GM12878 (cell line): ENCODE measurements around the gene VIT. TPM values are rescaled to one million over a fixed set of nuclear protein-coding genes. Genes with fewer than 3 reads are reported as not detected.

Source experiments
- ATAC-seq: fragments of 200-7000 bp; cut with Tn5 transposase; 3 replicates; pipeline ENCODE4 v1.9.1; 2020; ENCODE audit warnings: mild to moderate bottlenecking, moderate library complexity
- BruUV-seq: library from RNA; stranded (reverse); fragments of 400-500 nt; replicated peaks from 2 replicates; lab custom pipeline; 2021; lab: Mats Ljungman, UMichigan
- CTCF ChIA-PET: fragments of 300-600 bp; sonication (Branson Sonifier 250); formaldehyde crosslinking; extraction: SDS; loops from one replicate; lab custom pipeline; 2021; ENCODE audit warnings: inconsistent platforms; lab: Yijun Ruan, JAX
- POLR2A ChIA-PET: fragments of 350-600 bp; formaldehyde crosslinking; extraction: SDS; loops from one replicate; lab custom pipeline; 2021; ENCODE audit warnings: inconsistent platforms; lab: Charles Lee
- RAD21 ChIA-PET: fragments of 300-600 bp; sonication (Branson Sonifier 250); formaldehyde crosslinking; loops from one replicate; lab custom pipeline; 2023; ENCODE audit warnings: antibody characterized with exemption; ENCODE audit not compliant: unreplicated experiment; lab: Charles Lee
- SMC1A ChIA-PET: fragments of 300-600 bp; sonication (Branson Sonifier 250); formaldehyde crosslinking; loops from one replicate; lab custom pipeline; 2023; ENCODE audit not compliant: unreplicated experiment, uncharacterized antibody; lab: Charles Lee
- DNase-seq: peaks from one replicate; pipeline ENCODE4 v3.0.0-alpha.2; 2011; ENCODE audit warnings: low read depth, low spot score
- FAIRE-seq: peaks from 3 replicates; lab custom pipeline; 2011; peaks lifted over from hg19 to GRCh38; lab: Jason Lieb, UNC
- H2AFZ ChIP-seq: 2 replicates; pipeline ENCODE4 v1.6.0; 2011; ENCODE audit warnings: low read depth, low read length, control low read depth; ENCODE audit not compliant: control insufficient read depth
- H3K27ac ChIP-seq: 2 replicates; pipeline ENCODE4 v1.5.1; 2011; ENCODE audit warnings: control low read depth; ENCODE audit not compliant: control insufficient read depth, insufficient read depth
- H3K27me3 ChIP-seq, 2 experiments: replicated peaks in 1 of 2; 2 replicates each; pipeline versions ENCODE4 v1.6.0 to v1.6.1; 2011; ENCODE audit warnings: low read length in 1 of 2; ENCODE audit not compliant: control insufficient read depth in 2 of 2, insufficient read depth in 2 of 2
- H3K36me3 ChIP-seq, 2 experiments: 2 replicates each; pipeline ENCODE4 v1.5.1; 2011; ENCODE audit warnings: low read length in 1 of 2; ENCODE audit not compliant: control insufficient read depth in 2 of 2, insufficient read depth in 2 of 2
- H3K4me1 ChIP-seq: 2 replicates; pipeline ENCODE4 v1.6.1; 2011; ENCODE audit warnings: mild to moderate bottlenecking, low read length, moderate library complexity, mixed read lengths; ENCODE audit not compliant: control insufficient read depth, insufficient read depth
- H3K4me2 ChIP-seq: 2 replicates; pipeline ENCODE4 v1.6.0; 2011; ENCODE audit warnings: control low read depth; ENCODE audit not compliant: control insufficient read depth, insufficient read depth
- H3K4me3 ChIP-seq: fragments of 200-600 bp; sonication (generic); 2 replicates; pipeline ENCODE4 v1.5.1; 2016
- H3K79me2 ChIP-seq: 2 replicates; pipeline ENCODE4 v1.6.0; 2011; ENCODE audit warnings: low read length; ENCODE audit not compliant: control insufficient read depth, insufficient read depth
- H3K9ac ChIP-seq: 2 replicates; pipeline ENCODE4 v1.8.0; 2011; ENCODE audit warnings: low read length, control low read depth, mixed read lengths; ENCODE audit not compliant: control insufficient read depth, insufficient read depth
- H3K9me3 ChIP-seq: replicated peaks from 3 replicates; pipeline ENCODE4 v1.5.1; 2011; ENCODE audit warnings: mild to moderate bottlenecking, low read length; ENCODE audit not compliant: control insufficient read depth, insufficient read depth
- H4K20me1 ChIP-seq: 2 replicates; pipeline ENCODE4 v1.6.0; 2011; ENCODE audit not compliant: control insufficient read depth, insufficient read depth
- ATF3 ChIP-seq: IDR thresholded peaks from 2 replicates; pipeline ENCODE4 v1.6.1; 2011; ENCODE audit warnings: low read depth, mild to moderate bottlenecking, low read length, moderate library complexity, borderline replicate concordance; ENCODE audit errors: extremely low read depth
- ATF7 ChIP-seq: fragments of 450-650 bp; IDR thresholded peaks from 2 replicates; pipeline ENCODE4 v1.6.1; 2016; ENCODE audit warnings: low read depth, mild to moderate bottlenecking
- CHD4 ChIP-seq: fragments of 200-600 bp; sonication (generic); IDR thresholded peaks from 2 replicates; pipeline ENCODE4 v1.6.1; 2016; ENCODE audit warnings: mild to moderate bottlenecking
- EP300 ChIP-seq, 2 experiments: fragments of 150-350 bp in 1 of 2; IDR thresholded peaks; 2 replicates each; pipeline ENCODE4 v1.6.1; 2011 to 2012; ENCODE audit warnings: low read depth in 2 of 2, low read length in 2 of 2, borderline replicate concordance in 1 of 2, improper control_type of control experiment in 1 of 2, inconsistent platforms in 1 of 2; ENCODE audit not compliant: control insufficient read depth in 1 of 2
- ETV6 ChIP-seq, 2 experiments: fragments of 450-650 bp in 1 of 2; IDR thresholded peaks in 1 of 2; conservative IDR thresholded peaks in 1 of 2; 2 replicates each; pipeline ENCODE4 v1.6.1; 2014; ENCODE audit warnings: antibody characterized with exemption in 1 of 2, borderline replicate concordance in 1 of 2, low read depth in 1 of 2, mild to moderate bottlenecking in 1 of 2, moderate library complexity in 1 of 2
- FOS ChIP-seq: IDR thresholded peaks from 3 replicates; pipeline ENCODE4 v1.6.1; 2011; ENCODE audit warnings: borderline replicate concordance; ENCODE audit not compliant: insufficient read length; ENCODE audit errors: extremely low read depth
- FOXM1 ChIP-seq: IDR thresholded peaks from 2 replicates; pipeline ENCODE4 v1.6.1; 2012; ENCODE audit warnings: low read depth, mild to moderate bottlenecking, inconsistent platforms, low read length, moderate library complexity
- GATAD2B ChIP-seq: fragments of 450-650 bp; conservative IDR thresholded peaks from 2 replicates; pipeline ENCODE4 v1.6.1; 2017; ENCODE audit warnings: low read depth, mild to moderate bottlenecking, moderate library complexity
- IKZF1 ChIP-seq: fragments of 450-650 bp; conservative IDR thresholded peaks from 2 replicates; pipeline ENCODE4 v1.6.1; 2017; ENCODE audit warnings: antibody characterized with exemption, mild to moderate bottlenecking
- IKZF2 ChIP-seq, 2 experiments: fragments of 450-650 bp; IDR thresholded peaks; 2 replicates each; pipeline ENCODE4 v1.6.1; 2017; ENCODE audit warnings: mild to moderate bottlenecking in 2 of 2, moderate library complexity in 2 of 2
- IRF4 ChIP-seq: IDR thresholded peaks from 2 replicates; pipeline ENCODE4 v1.6.1; 2011; ENCODE audit warnings: low read depth, low read length
- JUNB ChIP-seq: IDR thresholded peaks from 2 replicates; pipeline ENCODE4 v1.6.1; 2016; ENCODE audit warnings: antibody characterized with exemption, mild to moderate bottlenecking
- JUND ChIP-seq: IDR thresholded peaks from 2 replicates; pipeline ENCODE4 v1.6.1; 2012; ENCODE audit warnings: low read depth, mild to moderate bottlenecking, low read length, improper control_type of control experiment, moderate library complexity
- KDM1A ChIP-seq: fragments of 200-600 bp; sonication (generic); IDR thresholded peaks from 2 replicates; pipeline ENCODE4 v1.6.1; 2016; ENCODE audit warnings: borderline replicate concordance
- MTA2 ChIP-seq: fragments of 450-650 bp; IDR thresholded peaks from 2 replicates; pipeline ENCODE4 v1.6.1; 2016; ENCODE audit warnings: low read depth, mild to moderate bottlenecking, moderate library complexity
- NBN ChIP-seq: fragments of 450-650 bp; IDR thresholded peaks from 2 replicates; pipeline ENCODE4 v1.6.1; 2016
- NFIC ChIP-seq: IDR thresholded peaks from 2 replicates; pipeline ENCODE4 v1.6.1; 2012; ENCODE audit warnings: low read depth, mild to moderate bottlenecking, inconsistent platforms, low read length, moderate library complexity
- PBX3 ChIP-seq: IDR thresholded peaks from 2 replicates; pipeline ENCODE4 v1.6.1; 2011; ENCODE audit warnings: mild to moderate bottlenecking, low read depth, low read length, moderate library complexity; ENCODE audit not compliant: insufficient replicate concordance
- PKNOX1 ChIP-seq: fragments of 450-650 bp; IDR thresholded peaks from 2 replicates; pipeline ENCODE4 v1.6.1; 2016; ENCODE audit warnings: mild to moderate bottlenecking
- RFX5 ChIP-seq: IDR thresholded peaks from 2 replicates; pipeline ENCODE4 v1.6.1; 2011; ENCODE audit warnings: low read depth, low read length, improper control_type of control experiment
- SP1 ChIP-seq: IDR thresholded peaks from one replicate; pipeline ENCODE4 v1.6.1; 2011; ENCODE audit warnings: low read depth, low read length
- SREBF1 ChIP-seq: IDR thresholded peaks from 2 replicates; pipeline ENCODE4 v1.6.1; 2012; ENCODE audit warnings: mild to moderate bottlenecking, low read length
- TCF7 ChIP-seq: IDR thresholded peaks from 2 replicates; pipeline ENCODE4 v1.6.1; 2014; ENCODE audit warnings: antibody characterized with exemption, borderline replicate concordance
- ZNF217 ChIP-seq: fragments of 450-650 bp; IDR thresholded peaks from 2 replicates; pipeline ENCODE4 v1.6.1; 2017; ENCODE audit warnings: antibody characterized with exemption, mild to moderate bottlenecking
- in situ Hi-C: fragments of 300-500 bp; cut with MboI; formaldehyde crosslinking; loops from 9 replicates; pipeline ENCODE4 v1.14.3; 2018; ENCODE audit warnings: mixed read lengths
- intact Hi-C: fragments of 100-400 bp; cut with micrococcal nuclease; formaldehyde crosslinking; loops from one replicate; pipeline ENCODE4 v1.14.2; 2022; ENCODE audit not compliant: unreplicated experiment
- polyA plus RNA-seq, 11 experiments: library from polyadenylated mRNA; depleted of rRNA in 4 of 11; unstranded in 6 of 11; stranded (reverse) in 5 of 11; fragments of >200 nt; fragmentation: Nextera tagmentation in 4 of 11; fragmentation: Illumina TruSeq in 1 of 11; extraction: Ambion mirVana in 4 of 11; extraction: Trizol in 1 of 11; gene quantifications; 1 replicate in 1 of 11; 2 replicates in 10 of 11; pipeline versions ENCODE4 v1.2.1 to v1.2.3, GENCODE V29; 2011 to 2016; ENCODE audit warnings: inconsistent platforms in 2 of 11, missing spikeins in 2 of 11, low read depth in 1 of 11
- total RNA-seq, 4 experiments: library from RNA; depleted of rRNA in 3 of 4; stranded (reverse); fragments of >200 nt in 3 of 4; fragmentation: Illumina TruSeq in 1 of 4; extraction: Trizol in 1 of 4; gene quantifications; 2 replicates each; pipeline versions ENCODE4 v1.2.1 to v1.2.3, GENCODE V29; 2013 to 2021

Gene VIT
- total and polyA plus RNA-seq, 10 of the 15 experiments (the other 5 are each of a cell fraction or from before 2014, with no cell fraction given), result 0.05 to 0.14 TPM; not detected in 8

DNA sequence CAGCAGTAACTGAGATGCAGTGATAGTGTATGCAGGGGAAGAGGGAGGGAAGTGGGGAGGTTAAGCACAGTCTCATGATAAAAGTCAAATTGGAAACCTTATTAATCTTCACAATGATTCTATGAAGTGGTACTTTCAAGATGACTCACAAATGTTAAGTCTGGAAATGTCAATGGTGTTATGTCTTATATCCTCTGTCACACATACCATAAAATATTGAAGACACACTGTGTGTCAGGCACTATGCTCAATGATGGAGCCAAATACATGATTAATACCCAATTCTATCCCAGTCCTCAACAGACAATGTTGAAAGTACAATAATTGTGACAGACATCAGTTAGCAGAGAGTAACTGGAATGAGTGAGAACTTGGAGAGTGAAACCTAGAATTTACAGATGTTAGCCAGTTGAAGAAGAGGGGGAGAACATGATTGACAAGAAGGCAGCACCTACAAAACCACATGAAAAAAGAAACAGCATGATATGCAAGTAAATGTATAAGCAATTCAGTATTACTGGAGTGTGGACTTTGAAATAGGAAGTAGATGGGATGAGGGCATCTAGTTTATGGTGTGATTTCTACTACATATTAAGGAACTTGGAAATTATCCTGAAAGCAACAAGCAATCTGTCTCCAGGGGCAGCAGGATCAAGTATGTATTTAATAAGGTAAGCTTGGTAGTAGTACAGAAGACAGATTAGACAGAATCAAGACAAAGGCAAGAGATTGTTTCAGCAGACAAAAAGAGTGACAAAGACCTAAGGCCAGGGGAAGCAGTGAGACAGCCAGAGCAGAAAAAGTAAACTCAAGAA, 162.3 kb downstream of the VIT start:
- in situ Hi-C loops, result no loop called here
- POLR2A ChIA-PET, result no interaction called here
- FAIRE-seq (no peak), ATAC-seq (peak; percentile 86), DNase-seq (peak; percentile 27)
- no peak overlapping the region for H3K4me2 ChIP-seq
- H3K9ac ChIP-seq, result no peak overlapping the region
- SMC1A ChIA-PET, result no interaction called here
- RAD21 ChIA-PET, result no interaction called here
- BruUV-seq, result no TSS peak
- CTCF ChIA-PET, result no interaction called here
- no peaks in the 10 kb centered on the region for H4K20me1 ChIP-seq
- H2AFZ ChIP-seq, result no peak overlapping the region
- peaks cover 0 to 3% of the 10 kb centered on the region in 2 experiments; a peak in 1 of 4 replicates for H3K36me3 ChIP-seq
- H3K4me3 ChIP-seq, result no peak overlapping the region
- H3K27me3 ChIP-seq, result no peaks in the 10 kb centered on the region
- peak overlapping the region; percentile 13; the same call in 1 of the 2 replicates for H3K27ac ChIP-seq
- peaks cover 6% of the 10 kb centered on the region; the same call in 1 of the 2 replicates for H3K4me1 ChIP-seq
- intact Hi-C loops, result no loop called here
- no peaks in the 10 kb centered on the region for H3K9me3 ChIP-seq
- no peaks in the 10 kb centered on the region for H3K79me2 ChIP-seq
- TF ChIP-seq KDM1A (no peak), IKZF2 (IDR thresholded peaks at IDR 0.05) (peak; percentile 78 to 82), FOS (no peak), MTA2 (peak; percentile 73), TCF7 (peak; percentile 76), IRF4 (peak; percentile 76; the same call in 1 of the 2 replicates), FOXM1 (0 out of 2 replicates have a peak, but pooled peaks have one; percentile 21), JUND (0 out of 2 replicates have a peak, but pooled peaks have one; percentile 54), PKNOX1 (peak; percentile 91), JUNB (peak; percentile 79), NBN (peak; percentile 67), EP300 (IDR thresholded peaks at IDR 0.05; ENCODE audit: borderline replicate concordance in 1 of 2, control insufficient read depth in 1 of 2, low read depth in 2 of 2, low read length in 2 of 2) (peak in 1 of 2 experiments; percentile 39; a peak in 1 of 4 replicates), IKZF1 (peak; percentile 82), SP1 (no peak), ATF3 (no peak), RFX5 (no peak), ETV6 (conservative IDR thresholded peaks at IDR 0.05 in 1 of 2, IDR thresholded peaks at IDR 0.05 in 1 of 2; ENCODE audit: borderline replicate concordance in 1 of 2, low read depth in 1 of 2) (peak in 1 of 2 experiments; percentile 44; a peak in 1 of 4 replicates), SREBF1 (no peak), ZNF217 (peak; percentile 88), PBX3 (peak; percentile 23), CHD4 (no peak), NFIC (peak; percentile 25; the same call in 1 of the 2 replicates), GATAD2B (peak; percentile 68; the same call in 1 of the 2 replicates), ATF7 (peak; percentile 29; the same call in 1 of the 2 replicates)
